CD4-positive, alpha-beta T cell (primary cell): ENCODE measurements around the gene SLC44A1. TPM values are rescaled to one million over a fixed set of nuclear protein-coding genes. Genes with fewer than 3 reads are reported as not detected.

Experiments used
- ATAC-seq: fragments of 200-7000 bp; cut with Tn5 transposase; one replicate; pipeline ENCODE4 v1.10.0; 2022; ENCODE audit warnings: mild to moderate bottlenecking; ENCODE audit not compliant: poor library complexity
- CTCF ChIA-PET: fragments of 350-600 bp; sonication (Branson Sonifier 250); formaldehyde crosslinking; loops from one replicate; lab custom pipeline; 2021; ENCODE audit warnings: antibody characterized with exemption, inconsistent platforms; lab: Charles Lee
- POLR2A ChIA-PET: fragments of 350-600 bp; sonication (Branson Sonifier 250); formaldehyde crosslinking; loops from one replicate; lab custom pipeline; 2021; ENCODE audit warnings: antibody characterized with exemption, inconsistent platforms; lab: Charles Lee
- DNase-seq, 14 experiments: peaks; one replicate each; pipeline ENCODE4 v3.0.0-alpha.2; 2013 to 2020; ENCODE audit warnings: mixed read lengths in 2 of 14
- H3K27ac ChIP-seq, 2 donors: one replicate each; pipeline versions ENCODE4 v1.5.1 to v1.7.0; 2013; ENCODE audit warnings: low read length in 2 of 2, low read depth in 1 of 2, mild to moderate bottlenecking in 1 of 2
- H3K27me3 ChIP-seq, 2 experiments: 1 replicate in 1 of 2; 2 replicates in 1 of 2; pipeline versions ENCODE4 v1.6.1 to v1.7.0; 2013; ENCODE audit warnings: low read length in 2 of 2, control low read depth in 1 of 2, mild to moderate bottlenecking in 1 of 2, moderate library complexity in 1 of 2; ENCODE audit not compliant: insufficient read depth in 2 of 2, control insufficient read depth in 1 of 2
- H3K36me3 ChIP-seq: one replicate; pipeline ENCODE4 v1.6.1; 2013; ENCODE audit warnings: low read length, control low read depth; ENCODE audit not compliant: insufficient read depth
- H3K4me1 ChIP-seq: one replicate; pipeline ENCODE4 v1.6.1; 2013; ENCODE audit warnings: low read length, control low read depth; ENCODE audit not compliant: insufficient read depth
- H3K4me3 ChIP-seq: one replicate; pipeline ENCODE4 v1.5.1; 2013; ENCODE audit warnings: mild to moderate bottlenecking, low read length, moderate library complexity
- H3K9me3 ChIP-seq, 2 experiments: 1 replicate in 1 of 2; 2 replicates in 1 of 2; pipeline versions ENCODE4 v1.6.1 to v1.7.0; 2013; ENCODE audit warnings: low read length in 2 of 2, mild to moderate bottlenecking in 2 of 2, control low read depth in 1 of 2, moderate library complexity in 1 of 2; ENCODE audit not compliant: control insufficient read depth in 1 of 2, insufficient read depth in 1 of 2
- H3K27ac Mint-ChIP-seq: one replicate; pipeline ENCODE4 v1.8.0; 2020; ENCODE audit warnings: mixed read lengths
- H3K27me3 Mint-ChIP-seq: one replicate; pipeline ENCODE4 v1.8.0; 2021; ENCODE audit warnings: mixed read lengths
- H3K36me3 Mint-ChIP-seq: one replicate; pipeline ENCODE4 v1.8.0; 2021; ENCODE audit warnings: low read depth, mixed read lengths
- H3K4me1 Mint-ChIP-seq: one replicate; pipeline ENCODE4 v1.8.0; 2021; ENCODE audit warnings: low read depth, mixed read lengths
- H3K4me3 Mint-ChIP-seq: one replicate; pipeline ENCODE4 v1.8.0; 2020; ENCODE audit warnings: mild to moderate bottlenecking, mixed read lengths
- H3K9me3 Mint-ChIP-seq: one replicate; pipeline ENCODE4 v1.8.0; 2020; ENCODE audit warnings: mixed read lengths
- CTCF ChIP-seq: fragments of 200-600 bp; IDR thresholded peaks from one replicate; pipeline ENCODE4 v1.8.0; 2022; ENCODE audit warnings: antibody characterized with exemption, mild to moderate bottlenecking
- intact Hi-C, 2 experiments: fragments of 100-400 bp; cut with DNase I in 1 of 2; cut with micrococcal nuclease in 1 of 2; formaldehyde crosslinking; loops; one replicate each; pipeline versions ENCODE4 v1.15.1 to v1.9.0; 2023 to 2025; cut with DNase I, micrococcal nuclease
- total RNA-seq, 174 experiments: library from RNA in 2 of 174; stranded (reverse) in 2 of 174; gene quantifications; one replicate each; pipeline ENCODE4 v1.2.3 and lab custom pipeline; 2021 to 2026

The SLC44A1 gene
- total RNA-seq, 2 experiments from 2014 or later = 5.1 to 5.9 TPM

- Histone ChIP-seq H3K36me3 (no peaks in the 10 kb centered on the region), H3K9me3 (no peaks in the 10 kb centered on the region), H3K4me1 (no peaks in the 10 kb centered on the region), H3K4me3 (no peak overlapping the region), H3K27ac (no peak overlapping the region), H3K27me3 (no peaks in the 10 kb centered on the region)
- Mint-ChIP-seq H3K4me1 (peaks cover 28% of the 10 kb centered on the region), H3K9me3 (no peaks in the 10 kb centered on the region), H3K27ac (no peak overlapping the region), H3K27me3 (no peaks in the 10 kb centered on the region), H3K36me3 (peaks cover 8% of the 10 kb centered on the region), H3K4me3 (no peak overlapping the region)
- TF ChIP-seq CTCF = no peak
- ChIA-PET CTCF (no interaction called here), POLR2A (no interaction called here)
- intact Hi-C loops = no loop called here
- no peak for ATAC-seq
- DNase-seq = no peak
Measured at GRCh38 chr9:105269593-105269992, 25.1 kb downstream of the SLC44A1 start.

GRCh38 chr9:105270711-105271110 lies 26.3 kb downstream of the SLC44A1 start:
- Histone ChIP-seq H3K4me3 (no peak overlapping the region), H3K4me1 (no peaks in the 10 kb centered on the region), H3K9me3 (no peaks in the 10 kb centered on the region), H3K36me3 (no peaks in the 10 kb centered on the region), H3K27ac (no peak overlapping the region), H3K27me3 (no peaks in the 10 kb centered on the region)
- ChIA-PET POLR2A (interaction anchor here (0.5 kb wide), 1 partner anchor 25 kb away, joined by 3 read pairs; no protein-coding TSS in a partner anchor), CTCF (no interaction called here)
- Mint-ChIP-seq H3K36me3 (peaks cover 4% of the 10 kb centered on the region), H3K27me3 (no peaks in the 10 kb centered on the region), H3K4me3 (no peak overlapping the region), H3K4me1 (peaks cover 21% of the 10 kb centered on the region), H3K27ac (no peak overlapping the region), H3K9me3 (no peaks in the 10 kb centered on the region)
- TF ChIP-seq CTCF = no peak
- intact Hi-C loops = no loop called here
- no peak for DNase-seq
- no peak for ATAC-seq

- Histone ChIP-seq H3K4me1 (no peaks in the 10 kb centered on the region), H3K9me3 (no peaks in the 10 kb centered on the region), H3K36me3 (no peaks in the 10 kb centered on the region), H3K27ac (no peak overlapping the region), H3K27me3 (no peaks in the 10 kb centered on the region), H3K4me3 (no peak overlapping the region)
- intact Hi-C loops = no loop called here
- TF ChIP-seq CTCF = no peak
- no peaks in the 10 kb centered on the region for H3K36me3 Mint-ChIP-seq
- H3K27me3 Mint-ChIP-seq = no peaks in the 10 kb centered on the region
- peaks cover 24% of the 10 kb centered on the region for H3K4me1 Mint-ChIP-seq
- H3K4me3 Mint-ChIP-seq = no peak overlapping the region
- POLR2A ChIA-PET = no interaction called here
- DNase-seq = no peak
- no peak overlapping the region for H3K27ac Mint-ChIP-seq
- ATAC-seq = no peak
- H3K9me3 Mint-ChIP-seq = no peaks in the 10 kb centered on the region
- CTCF ChIA-PET = no interaction called here
Measured at GRCh38 chr9:105273731-105274130, 29.3 kb downstream of the SLC44A1 start.
